ENCODE data around the gene STUM. TPM values are rescaled to one million over a fixed set of nuclear protein-coding genes. Genes with fewer than 3 reads are reported as not detected.

Gene STUM
- total RNA-seq, 4 donors from 2014 or later, result 0.92 to 1.9 (median 1.0) TPM

DNA sequence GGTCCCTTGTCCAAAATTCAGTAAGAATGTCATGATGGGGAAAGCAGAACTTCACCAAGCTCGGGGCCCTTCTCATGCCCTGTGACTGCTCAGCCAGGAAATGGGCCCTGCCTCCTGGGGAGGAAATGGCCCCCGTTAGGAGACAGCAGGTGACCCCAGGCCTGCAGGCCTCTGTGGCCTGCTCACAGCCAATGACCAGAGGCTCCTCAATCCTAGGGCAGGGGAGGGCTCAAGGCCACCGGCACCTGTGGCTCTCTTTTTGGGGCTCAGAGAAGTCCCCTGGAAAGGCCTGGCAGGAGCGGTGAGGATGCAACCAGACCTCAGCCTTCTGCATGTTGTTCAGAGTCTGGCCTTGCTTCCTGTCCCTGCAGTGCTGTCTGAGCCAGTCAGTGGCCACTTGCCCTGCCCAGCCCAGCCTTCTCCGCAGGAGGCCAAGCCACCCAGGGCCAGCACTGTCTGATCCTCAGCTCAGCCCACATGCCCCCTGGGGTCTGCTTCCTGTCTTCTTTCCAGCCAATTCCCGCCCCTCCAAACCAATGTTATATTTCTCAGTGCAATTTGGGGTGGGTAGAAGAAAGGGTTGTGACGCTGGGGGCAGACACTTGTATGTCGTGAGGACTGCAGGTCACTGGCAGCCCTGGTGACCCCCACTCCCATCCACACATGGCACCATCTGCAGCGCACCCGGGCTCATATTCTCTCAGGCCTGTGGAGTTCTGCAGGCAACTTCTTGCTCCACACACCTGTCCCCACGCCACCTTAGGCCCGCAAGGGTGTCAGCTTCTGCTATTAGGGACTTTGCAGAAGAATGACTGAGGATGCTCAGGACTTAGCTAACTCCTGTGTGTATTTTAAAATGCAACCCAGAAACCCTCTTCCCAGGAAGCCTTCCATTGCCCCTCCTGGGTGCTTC is 106.9 kb downstream of the STUM start:
- DNase-seq (no peak), ATAC-seq (no peak)
- TF ChIP-seq, protein P1, sequence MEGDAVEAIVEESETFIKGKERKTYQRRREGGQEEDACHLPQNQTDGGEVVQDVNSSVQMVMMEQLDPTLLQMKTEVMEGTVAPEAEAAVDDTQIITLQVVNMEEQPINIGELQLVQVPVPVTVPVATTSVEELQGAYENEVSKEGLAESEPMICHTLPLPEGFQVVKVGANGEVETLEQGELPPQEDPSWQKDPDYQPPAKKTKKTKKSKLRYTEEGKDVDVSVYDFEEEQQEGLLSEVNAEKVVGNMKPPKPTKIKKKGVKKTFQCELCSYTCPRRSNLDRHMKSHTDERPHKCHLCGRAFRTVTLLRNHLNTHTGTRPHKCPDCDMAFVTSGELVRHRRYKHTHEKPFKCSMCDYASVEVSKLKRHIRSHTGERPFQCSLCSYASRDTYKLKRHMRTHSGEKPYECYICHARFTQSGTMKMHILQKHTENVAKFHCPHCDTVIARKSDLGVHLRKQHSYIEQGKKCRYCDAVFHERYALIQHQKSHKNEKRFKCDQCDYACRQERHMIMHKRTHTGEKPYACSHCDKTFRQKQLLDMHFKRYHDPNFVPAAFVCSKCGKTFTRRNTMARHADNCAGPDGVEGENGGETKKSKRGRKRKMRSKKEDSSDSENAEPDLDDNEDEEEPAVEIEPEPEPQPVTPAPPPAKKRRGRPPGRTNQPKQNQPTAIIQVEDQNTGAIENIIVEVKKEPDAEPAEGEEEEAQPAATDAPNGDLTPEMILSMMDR (IDR thresholded peaks at IDR 0.05 in 4 of 5, conservative IDR thresholded peaks at IDR 0.05 in 1 of 5), result no peak
- no peak for TF ChIP-seq POLR2A (IDR thresholded peaks at IDR 0.05)
- H3K4me3 ChIP-seq, result no peak overlapping the region
- in situ Hi-C loops (cut with MboI; ENCODE audit: low sequenced_read_pairs in 4 of 4) (no loop called here), intact Hi-C loops (cut with DNase I; ENCODE audit: low total_unique reads) (loop anchor here (5.0 kb wide), 1 partner anchor 82 kb away; the partner anchor contains the start of gene ITPKB)
- H3K27ac ChIP-seq, result no peak overlapping the region
- peaks cover 65 to 71% of the 10 kb centered on the region in 2 donors for H3K4me1 ChIP-seq
- no peaks in the 10 kb centered on the region for H3K27me3 ChIP-seq
- no peaks in the 10 kb centered on the region for H3K9me3 ChIP-seq
- no peaks in the 10 kb centered on the region for H3K36me3 ChIP-seq

DNA sequence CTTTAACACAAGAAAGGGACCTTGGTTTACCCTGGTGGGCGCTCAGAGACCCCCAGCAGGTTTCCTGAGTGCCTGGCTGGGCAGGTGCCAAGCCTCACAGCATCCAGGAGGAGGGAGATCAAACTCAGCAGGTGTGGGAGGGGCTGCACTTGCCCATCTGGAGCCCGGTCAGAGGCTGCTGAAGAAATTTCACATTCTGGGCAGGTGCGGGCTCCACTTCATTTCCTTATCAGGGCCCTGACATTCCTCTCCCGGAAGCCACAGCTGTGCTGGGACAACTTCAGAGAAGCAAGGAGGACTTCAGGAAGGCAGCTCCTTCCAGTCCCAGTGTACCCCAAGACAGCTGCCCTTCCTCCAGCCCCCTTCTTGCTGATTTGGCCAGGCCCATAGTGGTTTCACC is 107.6 kb downstream of the STUM start:
- in situ Hi-C loops (cut with MboI; ENCODE audit: low sequenced_read_pairs in 4 of 4), result no loop called here
- H3K27ac ChIP-seq, result no peak overlapping the region
- H3K27me3 ChIP-seq, result no peaks in the 10 kb centered on the region
- intact Hi-C loops (cut with DNase I; ENCODE audit: low total_unique reads), result loop anchor here (5.0 kb wide), 1 partner anchor 81 kb away; the partner anchor contains the start of gene ITPKB
- no peak overlapping the region for H3K4me3 ChIP-seq
- no peaks in the 10 kb centered on the region for H3K9me3 ChIP-seq
- DNase-seq, result no peak
- ATAC-seq, result no peak
- no peak for TF ChIP-seq POLR2A (IDR thresholded peaks at IDR 0.05)
- TF ChIP-seq, protein P1 (IDR thresholded peaks at IDR 0.05 in 4 of 5, conservative IDR thresholded peaks at IDR 0.05 in 1 of 5), result no peak
- no peaks in the 10 kb centered on the region for H3K36me3 ChIP-seq
- peaks cover 72 to 73% of the 10 kb centered on the region in 2 donors for H3K4me1 ChIP-seq

DNA sequence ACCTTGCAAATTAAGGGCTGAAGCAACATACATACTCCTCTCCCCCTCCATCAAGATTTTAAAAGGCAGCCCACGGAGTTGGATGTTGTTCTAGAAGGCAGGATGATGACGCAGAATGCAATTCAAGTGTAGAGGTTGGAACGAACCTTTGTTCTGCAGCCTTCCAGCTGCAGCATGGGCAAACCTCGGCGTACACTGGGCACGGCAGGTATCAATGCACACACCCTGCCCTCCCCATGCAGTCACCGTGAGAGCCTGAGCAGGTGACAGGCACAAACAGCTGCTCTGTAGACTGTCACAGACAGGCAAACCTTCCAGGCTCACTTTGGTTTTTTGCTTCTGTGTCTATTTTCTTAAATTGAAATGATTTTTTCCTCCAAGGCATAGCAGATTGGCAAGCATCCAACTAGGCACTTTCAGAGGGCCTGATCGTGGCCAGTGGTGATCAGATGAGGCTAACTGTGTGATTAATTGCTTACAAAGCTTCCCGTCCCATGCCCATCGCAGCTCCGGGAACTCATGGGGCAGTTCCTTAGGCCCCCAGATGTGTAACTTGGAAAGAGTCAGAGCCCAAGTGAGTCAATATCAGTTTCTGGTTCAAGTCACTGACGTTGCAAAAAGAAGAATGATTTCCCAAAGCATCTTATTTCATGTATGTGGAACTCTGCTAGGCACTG is 108.2 kb downstream of the STUM start:
- peak; percentile 21 to 35 for ATAC-seq
- TF ChIP-seq, protein P1 (IDR thresholded peaks at IDR 0.05 in 4 of 5, conservative IDR thresholded peaks at IDR 0.05 in 1 of 5), result no peak
- TF ChIP-seq POLR2A (IDR thresholded peaks at IDR 0.05), result peak in 1 of 2 donors; percentile 21

DNA sequence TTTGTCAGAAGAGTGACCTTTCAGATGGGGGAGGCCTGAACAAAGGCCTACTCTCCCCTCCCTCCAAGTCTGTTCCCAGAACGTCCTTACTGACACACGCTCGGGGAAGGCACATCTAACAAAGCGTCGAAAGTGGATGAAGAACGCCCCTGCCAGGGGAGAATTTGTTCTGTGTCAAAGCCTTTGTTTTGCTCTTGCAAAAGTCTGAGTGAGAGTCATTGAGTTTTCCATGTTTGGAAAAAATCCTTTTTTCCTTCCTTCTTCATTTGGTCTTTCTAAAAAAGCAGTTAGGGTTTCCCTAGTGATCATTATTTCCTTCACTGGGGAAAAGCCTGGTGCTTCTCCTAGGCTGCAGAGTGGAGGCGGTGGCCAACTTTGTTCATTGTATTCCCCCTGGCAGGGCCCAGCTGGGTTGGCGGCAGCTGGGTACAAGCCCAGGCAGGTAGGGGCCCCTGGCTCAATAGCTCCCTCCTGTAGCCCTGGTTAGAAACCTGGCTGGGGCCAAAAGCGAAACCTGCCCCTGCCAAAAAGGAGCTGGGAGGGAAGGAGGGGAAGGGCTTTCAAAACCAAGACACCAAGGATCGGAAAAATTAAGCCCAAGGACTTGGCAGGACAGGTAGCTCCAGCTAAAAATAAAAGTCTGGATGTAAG is 109.5 kb downstream of the STUM start:
- TF ChIP-seq, protein P1 (IDR thresholded peaks at IDR 0.05 in 4 of 5, conservative IDR thresholded peaks at IDR 0.05 in 1 of 5), result no peak
- TF ChIP-seq POLR2A (IDR thresholded peaks at IDR 0.05), result no peak
- Histone ChIP-seq H3K27me3 (no peaks in the 10 kb centered on the region), H3K9me3 (no peaks in the 10 kb centered on the region), H3K36me3 (no peaks in the 10 kb centered on the region), H3K4me3 (no peak overlapping the region), H3K4me1 (peaks cover 87 to 91% of the 10 kb centered on the region in 2 donors), H3K27ac (no peak overlapping the region)
- intact Hi-C loops (cut with DNase I; ENCODE audit: low total_unique reads) (loop anchor here (5.0 kb wide), 1 partner anchor 79 kb away; the partner anchor contains the start of gene ITPKB), in situ Hi-C loops (cut with MboI; ENCODE audit: low sequenced_read_pairs in 4 of 4) (no loop called here)
- ATAC-seq, result no peak
- no peak for DNase-seq

More for the DNA sequence above, 108.2 kb downstream of the STUM start:
- intact Hi-C loops (cut with DNase I; ENCODE audit: low total_unique reads) (loop anchor here (5.0 kb wide), 1 partner anchor 81 kb away; the partner anchor contains the start of gene ITPKB), in situ Hi-C loops (cut with MboI; ENCODE audit: low sequenced_read_pairs in 4 of 4) (no loop called here)
- no peak for DNase-seq
- Histone ChIP-seq H3K4me3 (no peak overlapping the region), H3K4me1 (peaks cover 77 to 79% of the 10 kb centered on the region in 2 donors), H3K9me3 (no peaks in the 10 kb centered on the region), H3K36me3 (no peaks in the 10 kb centered on the region), H3K27me3 (no peaks in the 10 kb centered on the region), H3K27ac (no peak overlapping the region)

Data from gastrocnemius medialis (tissue), 4 donors.